Measurements from ENCODE around the gene HSD17B13.

The HSD17B13 gene

GRCh38 chr4:87337361-87337760 lies 14.7 kb upstream of the HSD17B13 start:
- no peak for TF ChIP-seq CTCF (IDR thresholded peaks at IDR 0.05; ENCODE audit: low read depth, low read length)
- no peak for DNase-seq (ENCODE audit: extremely low read depth, low read depth)

- no peak for TF ChIP-seq CTCF (IDR thresholded peaks at IDR 0.05; ENCODE audit: low read depth, low read length)
- no peak for DNase-seq (ENCODE audit: extremely low read depth, low read depth)
These were observed 10.6 kb upstream of the HSD17B13 start for GRCh38 chr4:87333267-87333666.

- TF ChIP-seq CTCF (IDR thresholded peaks at IDR 0.05; ENCODE audit: low read depth, low read length), result no peak
- DNase-seq (ENCODE audit: extremely low read depth, low read depth), result no peak
These were observed 8.1 kb upstream of the HSD17B13 start for GRCh38 chr4:87330761-87331160.

GRCh38 chr4:87327136-87327535 lies 4.5 kb upstream of the HSD17B13 start:
- no peak for DNase-seq (ENCODE audit: extremely low read depth, low read depth)
- TF ChIP-seq CTCF (IDR thresholded peaks at IDR 0.05; ENCODE audit: low read depth, low read length), result no peak

DNA sequence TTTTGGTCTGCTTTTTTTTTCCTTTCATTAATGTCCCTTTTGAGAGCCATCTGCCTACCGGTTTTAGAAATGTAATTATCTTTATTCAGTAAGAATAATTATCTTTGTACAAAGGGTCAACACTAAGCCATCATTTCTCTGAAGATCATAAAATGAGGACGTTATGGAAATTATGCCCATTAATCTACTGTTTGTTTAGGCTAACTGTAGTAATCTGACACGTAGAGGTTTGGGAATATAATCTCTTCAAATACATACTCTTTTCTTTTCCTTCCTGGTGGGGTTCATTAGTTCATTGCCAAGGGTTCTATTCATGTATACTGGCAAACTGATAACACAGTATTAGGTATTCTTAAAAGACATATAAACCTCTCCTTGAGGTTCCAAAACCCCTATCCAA lies 3.8 kb upstream of the HSD17B13 start:
- no peak for DNase-seq (ENCODE audit: extremely low read depth, low read depth)

GRCh38 chr4:87321888-87322287 lies 794 bp downstream of the HSD17B13 start:
- no peak for DNase-seq (ENCODE audit: extremely low read depth, low read depth)
- TF ChIP-seq CTCF (IDR thresholded peaks at IDR 0.05; ENCODE audit: low read depth, low read length), result no peak

More for the DNA sequence above, 3.8 kb upstream of the HSD17B13 start:
- TF ChIP-seq CTCF (IDR thresholded peaks at IDR 0.05; ENCODE audit: low read depth, low read length), result no peak

DNA sequence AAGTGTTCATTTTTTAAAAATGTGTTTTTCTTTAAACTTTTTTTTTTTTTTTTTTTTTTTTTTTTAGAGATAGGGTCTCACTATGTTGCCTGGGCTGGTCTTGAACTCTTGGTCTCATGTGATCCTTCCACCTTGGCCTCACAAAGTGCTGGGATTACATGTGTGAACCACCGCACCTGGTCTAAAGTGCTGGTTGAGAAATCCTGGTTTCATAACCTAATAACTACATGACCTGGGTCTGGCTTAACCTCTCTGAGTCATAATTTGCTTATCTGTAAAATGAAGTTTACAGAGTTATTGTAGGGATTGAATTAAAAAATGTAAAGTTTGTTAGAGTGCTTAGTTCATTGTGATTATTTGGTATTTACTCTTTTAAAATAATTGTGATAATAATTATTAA lies 5.2 kb downstream of the HSD17B13 start:
- no peak for TF ChIP-seq CTCF (IDR thresholded peaks at IDR 0.05; ENCODE audit: low read depth, low read length)
- DNase-seq (ENCODE audit: extremely low read depth, low read depth), result no peak
